SK-N-SH (cell line): ENCODE measurements around the gene NAMPT. TPM values are rescaled to one million over a fixed set of nuclear protein-coding genes. Genes with fewer than 3 reads are reported as not detected.

Experiments
- CTCF ChIA-PET: fragments of 300-600, 350-600 bp; formaldehyde crosslinking; extraction: SDS; loops from one replicate; lab custom pipeline; 2021; lab: Yijun Ruan, JAX
- POLR2A ChIA-PET: fragments of 350-600 bp; sonication (Branson Sonifier 250); formaldehyde crosslinking; extraction: SDS; loops from one replicate; lab custom pipeline; 2020; ENCODE audit warnings: antibody characterized with exemption, inconsistent platforms; lab: Yijun Ruan, JAX
- DNase-seq: peaks from one replicate; pipeline ENCODE4 v3.0.0; 2012
- H2AFZ ChIP-seq: fragments of 200-600 bp; sonication (generic); 2 replicates; pipeline ENCODE4 v1.8.1; 2016; ENCODE audit warnings: antibody characterized with exemption, mild to moderate bottlenecking, low read depth
- H3F3A ChIP-seq: fragments of 200-600 bp; sonication (generic); replicated peaks from 2 replicates; pipeline ENCODE3; 2016; ENCODE audit warnings: antibody characterized with exemption, mild to moderate bottlenecking; ENCODE audit not compliant: insufficient read depth
- H3K27ac ChIP-seq, 2 experiments: fragments of 200-500 bp in 1 of 2; fragments of 200-600 bp in 1 of 2; sonication (Bioruptor generic) in 1 of 2; sonication (generic), shearing (Covaris generic) in 1 of 2; 2 replicates each; pipeline versions ENCODE4 v1.5.1 to v1.6.1; 2014 to 2016; ENCODE audit warnings: low read depth in 2 of 2, inconsistent platforms in 1 of 2, low read length in 1 of 2, mild to moderate bottlenecking in 1 of 2, mixed read lengths in 1 of 2
- H3K27me3 ChIP-seq: fragments of 200-600 bp; sonication (generic), shearing (Covaris generic); 2 replicates; pipeline ENCODE4 v1.6.1; 2016; ENCODE audit warnings: mixed run types; ENCODE audit not compliant: insufficient read depth
- H3K36me3 ChIP-seq, 2 experiments: fragments of 200-500 bp in 1 of 2; fragments of 200-600 bp in 1 of 2; sonication (Bioruptor generic) in 1 of 2; sonication (generic) in 1 of 2; replicated peaks in 1 of 2; 2 replicates each; pipeline versions ENCODE3 to v1.5.1; 2014 to 2016; ENCODE audit warnings: low read length in 1 of 2, mild to moderate bottlenecking in 1 of 2; ENCODE audit not compliant: insufficient read depth in 2 of 2, control insufficient read depth in 1 of 2
- H3K4me1 ChIP-seq, 2 experiments: fragments of 200-500 bp in 1 of 2; fragments of 200-600 bp in 1 of 2; sonication (Bioruptor generic) in 1 of 2; sonication (generic), shearing (Covaris generic) in 1 of 2; 2 replicates each; pipeline versions ENCODE4 v1.5.1 to v1.6.1; 2014 to 2016; ENCODE audit warnings: low read depth in 1 of 2, low read length in 1 of 2, mixed run types in 1 of 2; ENCODE audit not compliant: insufficient read depth in 2 of 2, control insufficient read depth in 1 of 2
- H3K4me2 ChIP-seq: fragments of 200-600 bp; sonication (generic), shearing (Covaris generic); 2 replicates; pipeline ENCODE4 v1.6.1; 2017; ENCODE audit warnings: mixed run types
- H3K4me3 ChIP-seq, 2 experiments: fragments of 200-500 bp in 1 of 2; fragments of 200-600 bp in 1 of 2; sonication (Bioruptor generic) in 1 of 2; sonication (generic), shearing (Covaris generic) in 1 of 2; 2 replicates each; pipeline versions ENCODE4 v1.5.1 to v1.8.1; 2014 to 2016; ENCODE audit warnings: low read depth in 2 of 2, inconsistent platforms in 1 of 2, low read length in 1 of 2, mild to moderate bottlenecking in 1 of 2, mixed read lengths in 1 of 2, moderate library complexity in 1 of 2
- H3K79me2 ChIP-seq: fragments of 200-600 bp; sonication (generic); 2 replicates; pipeline ENCODE4 v1.8.1; 2017; ENCODE audit warnings: mild to moderate bottlenecking; ENCODE audit not compliant: insufficient read depth
- H3K9ac ChIP-seq: fragments of 200-600 bp; sonication (generic); 2 replicates; pipeline ENCODE4 v1.6.1; 2017; ENCODE audit warnings: mixed run types
- H3K9me2 ChIP-seq: fragments of 200-600 bp; sonication (generic); 2 replicates; pipeline ENCODE4 v1.6.1; 2017; ENCODE audit warnings: mixed run types
- H3K9me3 ChIP-seq: fragments of 200-600 bp; sonication (generic); 2 replicates; pipeline ENCODE4 v1.6.1; 2017; ENCODE audit warnings: mixed run types, mild to moderate bottlenecking, moderate library complexity
- H4K20me1 ChIP-seq: fragments of 200-600 bp; sonication (generic); 2 replicates; pipeline ENCODE4 v1.6.1; 2017; ENCODE audit warnings: mild to moderate bottlenecking, mixed run types; ENCODE audit not compliant: insufficient read depth
- CHD2 ChIP-seq: fragments of 150-350 bp; IDR thresholded peaks from 2 replicates; pipeline ENCODE4 v1.6.1; 2018; ENCODE audit warnings: low read length; ENCODE audit not compliant: partially characterized antibody
- CTCF ChIP-seq: fragments of 200-600 bp; sonication (generic); IDR thresholded peaks from 2 replicates; pipeline ENCODE4 v1.6.1; 2017; ENCODE audit warnings: antibody characterized with exemption, mild to moderate bottlenecking, moderate library complexity
- FOSL2 ChIP-seq: IDR thresholded peaks from 2 replicates; pipeline ENCODE4 v1.4.0; 2012; ENCODE audit warnings: low read depth, mild to moderate bottlenecking, moderate library complexity, borderline replicate concordance
- FOXJ3 ChIP-seq: sonication (generic); formaldehyde crosslinking; IDR thresholded peaks from 2 replicates; pipeline ENCODE4 v1.5.1; 2020; ENCODE audit warnings: mild to moderate bottlenecking, missing genetic modification reagents
- FOXM1 ChIP-seq: IDR thresholded peaks from 2 replicates; pipeline ENCODE4 v1.4.0; 2012; ENCODE audit warnings: low read depth, mild to moderate bottlenecking
- GABPA ChIP-seq: IDR thresholded peaks from 2 replicates; pipeline ENCODE4 v1.4.0; 2012; ENCODE audit warnings: low read depth, mild to moderate bottlenecking
- GATA2 ChIP-seq: sonication (generic); formaldehyde crosslinking; IDR thresholded peaks from 2 replicates; pipeline ENCODE4 v1.5.0; 2020; ENCODE audit warnings: mild to moderate bottlenecking, missing genetic modification reagents
- IRF3 ChIP-seq: fragments of 150-350 bp; IDR thresholded peaks from 2 replicates; pipeline ENCODE4 v1.6.1; 2016; ENCODE audit warnings: mild to moderate bottlenecking, low read depth, low read length
- JUND ChIP-seq: IDR thresholded peaks from 2 replicates; pipeline ENCODE4 v1.4.0; 2012
- MAX ChIP-seq: IDR thresholded peaks from 2 replicates; pipeline ENCODE4 v1.4.0; 2012; ENCODE audit warnings: low read depth
- MEF2A ChIP-seq: IDR thresholded peaks from 2 replicates; pipeline ENCODE4 v1.4.0; 2012; ENCODE audit warnings: low read depth, borderline replicate concordance
- MXI1 ChIP-seq: IDR thresholded peaks from 2 replicates; pipeline ENCODE4 v1.6.1; 2012; ENCODE audit warnings: mild to moderate bottlenecking, low read depth, low read length, improper control_type of control experiment
- NFIC ChIP-seq: IDR thresholded peaks from 2 replicates; pipeline ENCODE4 v1.4.0; 2012; ENCODE audit warnings: borderline replicate concordance
- PBX3 ChIP-seq: IDR thresholded peaks from 2 replicates; pipeline ENCODE4; 2012
- RAD21 ChIP-seq: IDR thresholded peaks from 2 replicates; pipeline ENCODE4 v1.6.1; 2012; ENCODE audit warnings: mild to moderate bottlenecking, low read length
- RCOR1 ChIP-seq: fragments of 150-350 bp; IDR thresholded peaks from 2 replicates; pipeline ENCODE4 v1.6.1; 2017; ENCODE audit warnings: antibody characterized with exemption, low read length
- REST ChIP-seq: IDR thresholded peaks from 2 replicates; pipeline ENCODE4 v1.6.1; 2012; ENCODE audit warnings: mild to moderate bottlenecking, low read depth, low read length, moderate library complexity
- RFX5 ChIP-seq: IDR thresholded peaks from 2 replicates; pipeline ENCODE4 v1.6.1; 2012; ENCODE audit warnings: mild to moderate bottlenecking, improper control_type of control experiment, low read length
- SIN3A ChIP-seq: IDR thresholded peaks from 2 replicates; pipeline ENCODE4 v1.6.1; 2012; ENCODE audit warnings: low read depth, mild to moderate bottlenecking, low read length, moderate library complexity, borderline replicate concordance
- SMC3 ChIP-seq: IDR thresholded peaks from 2 replicates; pipeline ENCODE4 v1.6.1; 2012; ENCODE audit warnings: low read depth, low read length, improper control_type of control experiment
- TAF1 ChIP-seq: IDR thresholded peaks from 2 replicates; pipeline ENCODE4 v1.6.1; 2012; ENCODE audit warnings: low read depth, mild to moderate bottlenecking, low read length, moderate library complexity, borderline replicate concordance
- TCF12 ChIP-seq: IDR thresholded peaks from 2 replicates; pipeline ENCODE4 v1.4.0; 2012
- USF2 ChIP-seq: fragments of 150-350 bp; IDR thresholded peaks from 2 replicates; pipeline ENCODE4 v1.6.1; 2017; ENCODE audit warnings: antibody characterized with exemption, low read length, low read depth, borderline replicate concordance
- WGBS: methylation state at CpG from one replicate; pipeline ENCODE4 v1.1.6; 2017; ENCODE audit warnings: low lambda C conversion rate; 5-methylcytosine and 5-hydroxymethylcytosine counted together
- polyA plus RNA-seq, 3 experiments: library from polyadenylated mRNA; depleted of rRNA; stranded (reverse); fragments of >200 nt; gene quantifications; 2 replicates each; pipeline ENCODE4 v1.2.3, GENCODE V29; 2012

NAMPT gene
- polyA plus RNA-seq, 1 of the 3 experiments (the other 2 are of a cell fraction): 20.1 TPM

GRCh38 chr7:106285051-106285854 is 470 bp upstream of the NAMPT start:
- WGBS: 5% methylated on average over 18 of the region's 70 CpGs
- TF ChIP-seq GABPA (peak; percentile 61), MAX (peak; percentile 93), MXI1 (peak; percentile 99), FOXJ3 (no peak), RAD21 (no peak), TAF1 (no peak; the same call in 1 of the 2 replicates), SMC3 (no peak), GATA2 (CRISPR knock-in tag) (no peak), NFIC (peak; percentile 33; the same call in 1 of the 2 replicates), TCF12 (peak; percentile 38; the same call in 1 of the 2 replicates), FOXM1 (0 out of 2 replicates have a peak, but pooled peaks have one; percentile 29), JUND (no peak), RCOR1 (peak; percentile 46; the same call in 1 of the 2 replicates), CTCF (no peak; the same call in 1 of the 2 replicates), IRF3 (no peak), USF2 (peak; percentile 53), PBX3 (peak; percentile 70), REST (peak; percentile 59; the same call in 1 of the 2 replicates), FOSL2 (no peak; the same call in 1 of the 2 replicates), RFX5 (no peak; the same call in 1 of the 2 replicates), CHD2 (peak; percentile 63), SIN3A (peak; percentile 97; the same call in 1 of the 2 replicates), MEF2A (no peak; the same call in 1 of the 2 replicates)

More at GRCh38 chr7:106285051-106285854, 470 bp upstream of the NAMPT start:
- POLR2A ChIA-PET: interaction anchor here (0.6 to 1.7 kb wide), 11 partner anchors 9 to 374 kb away, joined by 3 to 9 read pairs (median 4); partner anchors contain the start of gene SYPL1
- Histone ChIP-seq H2AFZ (peak overlapping the region; percentile 85), H3K79me2 (peaks cover 39% of the 10 kb centered on the region), H3K4me2 (peak overlapping the region; percentile 82), H3K4me1 (peaks cover 0 to 22% of the 10 kb centered on the region in 2 experiments; a peak in 2 of 4 replicates), H3K9ac (peak overlapping the region; percentile 92), H3K36me3 (peaks cover 0 to 4% of the 10 kb centered on the region in 2 experiments), H3F3A (peaks cover 19% of the 10 kb centered on the region), H3K27me3 (no peaks in the 10 kb centered on the region), H3K4me3 (peak overlapping the region; percentile 75 to 98), H3K27ac (peak overlapping the region; percentile 96 to 98), H3K9me3 (no peaks in the 10 kb centered on the region), H4K20me1 (peaks cover 17% of the 10 kb centered on the region), H3K9me2 (no peaks in the 10 kb centered on the region)
- peak; percentile 99 for DNase-seq
- CTCF ChIA-PET: interaction anchor here (1.0 to 3.9 kb wide), 8 partner anchors 9 to 865 kb away, joined by 3 to 21 read pairs (median 4); partner anchors contain the start of gene CCDC71L
